Measurements from ENCODE around the gene COL28A1.

Gene COL28A1

DNA sequence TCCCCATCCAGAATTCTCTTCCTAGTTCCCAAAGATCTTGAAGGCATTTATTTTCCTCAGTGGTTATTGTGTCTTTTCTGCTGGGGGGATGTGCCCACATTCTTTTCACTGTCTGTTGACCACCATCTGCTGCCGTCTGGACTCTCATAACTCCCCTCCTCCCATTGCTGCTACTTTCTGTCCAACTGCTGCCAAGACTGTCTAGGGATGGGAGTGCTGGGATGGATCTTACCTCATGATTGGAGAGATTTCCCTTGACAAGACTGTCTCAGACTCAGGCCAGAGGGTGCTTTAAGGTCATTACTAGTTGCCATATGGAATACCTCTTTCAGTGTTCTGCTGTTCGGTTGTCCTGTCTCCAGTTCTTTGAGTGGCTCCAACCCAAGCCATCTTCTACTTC lies 211.8 kb downstream of the COL28A1 start:
- no peak for DNase-seq

- no peak for DNase-seq
Measured at GRCh38 chr7:7323352-7323751, 212.3 kb downstream of the COL28A1 start.

DNA sequence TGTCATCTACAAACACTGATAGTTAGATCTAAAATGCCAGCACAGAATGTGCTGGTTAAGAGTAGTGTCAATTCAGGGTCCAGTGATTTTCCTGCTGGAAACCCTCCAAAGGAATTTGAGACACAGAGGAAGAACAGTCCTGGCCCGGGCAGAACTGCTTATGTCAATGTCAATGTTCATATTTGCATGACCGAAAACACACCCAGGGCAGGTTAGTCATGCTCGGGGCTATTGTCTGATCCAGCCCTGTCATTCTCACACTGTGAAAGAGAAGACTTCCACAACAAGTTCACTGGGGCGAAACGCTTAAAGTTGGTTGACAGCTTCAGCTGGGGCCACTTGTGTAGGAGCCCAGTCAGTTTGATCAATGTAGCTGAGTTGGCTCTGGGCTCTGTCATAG lies 214.0 kb downstream of the COL28A1 start:
- DNase-seq, result no peak

GRCh38 chr7:7318601-7319000 lies 217.1 kb downstream of the COL28A1 start:
- no peak for DNase-seq

- DNase-seq, result no peak
Measured at GRCh38 chr7:7317850-7318249, 217.8 kb downstream of the COL28A1 start.

DNA sequence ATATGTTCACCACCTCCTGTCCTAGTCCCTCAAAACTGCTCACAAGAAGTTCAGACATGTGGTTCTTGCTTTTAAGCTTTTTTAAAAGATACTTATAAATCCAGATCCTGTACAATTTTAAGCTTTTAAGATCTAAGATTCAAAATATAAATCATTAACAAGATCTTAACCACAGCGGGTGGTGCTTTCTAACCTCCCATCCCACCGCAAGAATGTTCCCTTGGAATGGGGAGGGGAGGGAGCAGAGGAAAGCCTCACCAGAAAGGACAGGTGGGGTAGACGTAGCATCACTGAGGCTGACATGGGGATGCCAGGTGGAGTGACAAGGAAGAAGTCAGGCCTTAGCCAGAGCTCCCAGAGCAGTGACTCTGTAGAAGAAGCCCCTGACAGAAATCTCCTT lies 219.8 kb downstream of the COL28A1 start:
- DNase-seq, result no peak

- no peak for DNase-seq
Measured at GRCh38 chr7:7312323-7312722, 223.3 kb downstream of the COL28A1 start.

- DNase-seq, result no peak
Measured at GRCh38 chr7:7311001-7311400, 224.7 kb downstream of the COL28A1 start.

DNA sequence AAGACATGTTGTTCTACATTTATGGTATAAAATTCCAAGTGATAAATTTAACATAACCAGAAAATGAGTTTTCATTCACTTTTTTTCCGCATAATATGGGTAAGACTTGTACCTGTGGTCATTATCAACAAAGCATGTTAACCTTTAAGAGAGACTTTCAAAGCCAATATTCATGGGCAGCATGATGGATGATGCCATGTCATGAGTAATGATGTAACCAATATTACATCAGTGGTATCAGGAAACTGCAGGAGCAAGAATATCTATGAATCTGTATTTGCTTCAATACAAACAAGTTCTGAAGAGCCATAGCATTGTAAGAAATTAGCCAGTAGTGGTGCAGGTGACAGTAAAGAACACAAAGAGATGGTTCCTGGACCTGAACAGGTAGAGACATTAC lies 226.5 kb downstream of the COL28A1 start:
- no peak for DNase-seq
